ENCODE results near the gene NHEJ1. TPM values are rescaled to one million over a fixed set of nuclear protein-coding genes. Genes with fewer than 3 reads are reported as not detected.

NHEJ1 gene
- total RNA-seq, 6 experiments from 2014 or later, result 5.8 to 16.7 (median 10.9) TPM

- H3K4me3 ChIP-seq, result no peak overlapping the region
- WGBS (ENCODE audit: insufficient coverage, low coverage, low lambda C conversion rate, missing lambda C conversion rate), result 54% methylated on average over 9 of the region's 9 CpGs
- no peak for DNase-seq
- ATAC-seq, result no peak
- TF ChIP-seq POLR2A (IDR thresholded peaks at IDR 0.05), result no peak
- TF ChIP-seq, protein P1, sequence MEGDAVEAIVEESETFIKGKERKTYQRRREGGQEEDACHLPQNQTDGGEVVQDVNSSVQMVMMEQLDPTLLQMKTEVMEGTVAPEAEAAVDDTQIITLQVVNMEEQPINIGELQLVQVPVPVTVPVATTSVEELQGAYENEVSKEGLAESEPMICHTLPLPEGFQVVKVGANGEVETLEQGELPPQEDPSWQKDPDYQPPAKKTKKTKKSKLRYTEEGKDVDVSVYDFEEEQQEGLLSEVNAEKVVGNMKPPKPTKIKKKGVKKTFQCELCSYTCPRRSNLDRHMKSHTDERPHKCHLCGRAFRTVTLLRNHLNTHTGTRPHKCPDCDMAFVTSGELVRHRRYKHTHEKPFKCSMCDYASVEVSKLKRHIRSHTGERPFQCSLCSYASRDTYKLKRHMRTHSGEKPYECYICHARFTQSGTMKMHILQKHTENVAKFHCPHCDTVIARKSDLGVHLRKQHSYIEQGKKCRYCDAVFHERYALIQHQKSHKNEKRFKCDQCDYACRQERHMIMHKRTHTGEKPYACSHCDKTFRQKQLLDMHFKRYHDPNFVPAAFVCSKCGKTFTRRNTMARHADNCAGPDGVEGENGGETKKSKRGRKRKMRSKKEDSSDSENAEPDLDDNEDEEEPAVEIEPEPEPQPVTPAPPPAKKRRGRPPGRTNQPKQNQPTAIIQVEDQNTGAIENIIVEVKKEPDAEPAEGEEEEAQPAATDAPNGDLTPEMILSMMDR (IDR thresholded peaks at IDR 0.05), result no peak
- no peaks in the 10 kb centered on the region for H3K27me3 ChIP-seq
- H3K9me3 ChIP-seq, result no peaks in the 10 kb centered on the region
- intact Hi-C loops (cut with DNase I), result no loop called here
- H3K27ac ChIP-seq, result peak overlapping the region in 2 of 3 donors; percentile 80 to 87
- H3K4me1 ChIP-seq, result peaks cover 0 to 39% (median 17%) of the 10 kb centered on the region in 4 donors
- H3K36me3 ChIP-seq, result no peaks in the 10 kb centered on the region
Measured at GRCh38 chr2:219112651-219113338, 47.8 kb downstream of the NHEJ1 start.

GRCh38 chr2:219112062-219112406, 48.6 kb downstream of the NHEJ1 start:
- ATAC-seq (peak; percentile 45 to 61 (median 51)), DNase-seq (no peak)
- H3K9me3 ChIP-seq, result no peaks in the 10 kb centered on the region
- no peaks in the 10 kb centered on the region for H3K27me3 ChIP-seq
- peaks cover 0 to 33% (median 14%) of the 10 kb centered on the region in 4 donors for H3K4me1 ChIP-seq
- H3K4me3 ChIP-seq, result no peak overlapping the region
- peak overlapping the region; percentile 40 to 87 (median 80) for H3K27ac ChIP-seq
- WGBS (ENCODE audit: insufficient coverage, low coverage, low lambda C conversion rate, missing lambda C conversion rate), result 34% methylated on average over 2 of the region's 2 CpGs
- intact Hi-C loops (cut with DNase I), result no loop called here
- no peaks in the 10 kb centered on the region for H3K36me3 ChIP-seq
- TF ChIP-seq, protein P1 (IDR thresholded peaks at IDR 0.05), result no peak
- TF ChIP-seq POLR2A (IDR thresholded peaks at IDR 0.05), result no peak

GRCh38 chr2:219111375-219112061, 49.1 kb downstream of the NHEJ1 start:
- no peaks in the 10 kb centered on the region for H3K36me3 ChIP-seq
- H3K27ac ChIP-seq, result peak overlapping the region; percentile 40 to 87 (median 80)
- TF ChIP-seq, protein P1 (IDR thresholded peaks at IDR 0.05), result no peak
- TF ChIP-seq POLR2A (IDR thresholded peaks at IDR 0.05), result no peak
- intact Hi-C loops (cut with DNase I), result no loop called here
- H3K27me3 ChIP-seq, result no peaks in the 10 kb centered on the region
- ATAC-seq (peak; percentile 93 to 95 (median 94)), DNase-seq (peak; percentile 45 to 76 (median 72))
- no peaks in the 10 kb centered on the region for H3K9me3 ChIP-seq
- H3K4me3 ChIP-seq, result no peak overlapping the region
- peaks cover 0 to 28% (median 11%) of the 10 kb centered on the region in 4 donors for H3K4me1 ChIP-seq
- 33% methylated on average over 5 of the region's 5 CpGs for WGBS (ENCODE audit: insufficient coverage, low coverage, low lambda C conversion rate, missing lambda C conversion rate)

GRCh38 chr2:219109471-219109870, 51.1 kb downstream of the NHEJ1 start:
- Histone ChIP-seq H3K27me3 (no peaks in the 10 kb centered on the region), H3K36me3 (no peaks in the 10 kb centered on the region), H3K4me1 (peaks cover 0 to 20% (median 8%) of the 10 kb centered on the region in 4 donors), H3K27ac (no peak overlapping the region), H3K9me3 (no peaks in the 10 kb centered on the region), H3K4me3 (no peak overlapping the region)
- TF ChIP-seq, protein P1 (IDR thresholded peaks at IDR 0.05), result no peak
- TF ChIP-seq POLR2A (IDR thresholded peaks at IDR 0.05), result no peak
- no peak for ATAC-seq
- intact Hi-C loops (cut with DNase I), result no loop called here
- no peak for DNase-seq
- WGBS (ENCODE audit: insufficient coverage, low coverage, low lambda C conversion rate, missing lambda C conversion rate), result 71% methylated on average over 3 of the region's 3 CpGs
